Neural progenitor cell (in vitro differentiated cells): ENCODE data around the gene NGRN.

ENCODE experiments used
- EZH2 ChIP-seq: fragments of 200-600 bp; sonication (generic); IDR thresholded peaks from 2 replicates; pipeline ENCODE4 v1.6.1; 2017; ENCODE audit warnings: antibody characterized with exemption, mild to moderate bottlenecking, moderate library complexity
- TF ChIP-seq, protein P1 (sequence below): fragments of 200-600 bp; sonication (generic); IDR thresholded peaks from 2 replicates; pipeline ENCODE4 v1.5.1; 2017; ENCODE audit warnings: antibody characterized with exemption, mild to moderate bottlenecking

DNA sequence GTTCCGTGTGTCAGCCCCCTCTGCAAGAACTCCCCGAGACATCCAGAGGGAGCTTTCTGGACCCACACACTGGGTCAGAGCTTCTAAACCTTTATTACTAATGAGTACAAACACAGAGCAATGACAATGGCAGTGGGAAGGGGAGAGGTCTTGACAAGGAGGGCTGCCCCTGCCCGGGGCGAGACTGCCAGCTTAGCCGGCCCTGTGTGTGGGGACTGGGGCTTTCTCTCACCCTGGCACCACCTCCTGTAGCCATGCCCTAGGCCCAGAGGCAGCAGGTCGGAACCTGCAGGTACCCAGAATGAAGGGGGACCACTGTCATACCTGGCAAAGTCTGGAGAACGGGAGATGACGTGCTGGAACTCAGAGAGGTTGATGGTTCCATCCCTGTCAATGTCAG is 34.9 kb upstream of the NGRN start:
- TF ChIP-seq, protein P1, sequence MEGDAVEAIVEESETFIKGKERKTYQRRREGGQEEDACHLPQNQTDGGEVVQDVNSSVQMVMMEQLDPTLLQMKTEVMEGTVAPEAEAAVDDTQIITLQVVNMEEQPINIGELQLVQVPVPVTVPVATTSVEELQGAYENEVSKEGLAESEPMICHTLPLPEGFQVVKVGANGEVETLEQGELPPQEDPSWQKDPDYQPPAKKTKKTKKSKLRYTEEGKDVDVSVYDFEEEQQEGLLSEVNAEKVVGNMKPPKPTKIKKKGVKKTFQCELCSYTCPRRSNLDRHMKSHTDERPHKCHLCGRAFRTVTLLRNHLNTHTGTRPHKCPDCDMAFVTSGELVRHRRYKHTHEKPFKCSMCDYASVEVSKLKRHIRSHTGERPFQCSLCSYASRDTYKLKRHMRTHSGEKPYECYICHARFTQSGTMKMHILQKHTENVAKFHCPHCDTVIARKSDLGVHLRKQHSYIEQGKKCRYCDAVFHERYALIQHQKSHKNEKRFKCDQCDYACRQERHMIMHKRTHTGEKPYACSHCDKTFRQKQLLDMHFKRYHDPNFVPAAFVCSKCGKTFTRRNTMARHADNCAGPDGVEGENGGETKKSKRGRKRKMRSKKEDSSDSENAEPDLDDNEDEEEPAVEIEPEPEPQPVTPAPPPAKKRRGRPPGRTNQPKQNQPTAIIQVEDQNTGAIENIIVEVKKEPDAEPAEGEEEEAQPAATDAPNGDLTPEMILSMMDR: no peak
- TF ChIP-seq EZH2: no peak
